HG02678 (cell line): Measurements from ENCODE around the gene ITGB8.

Source experiments
- ATAC-seq: cut with Tn5 transposase; IDR thresholded peaks from one replicate; pipeline ENCODE4 v1.9.1; 2021; ENCODE audit warnings: mild to moderate bottlenecking, moderate library complexity; ENCODE audit not compliant: unreplicated experiment

The ITGB8 gene

GRCh38 chr7:20364571-20365196, 34.0 kb downstream of the ITGB8 start:
- no peak for ATAC-seq

DNA sequence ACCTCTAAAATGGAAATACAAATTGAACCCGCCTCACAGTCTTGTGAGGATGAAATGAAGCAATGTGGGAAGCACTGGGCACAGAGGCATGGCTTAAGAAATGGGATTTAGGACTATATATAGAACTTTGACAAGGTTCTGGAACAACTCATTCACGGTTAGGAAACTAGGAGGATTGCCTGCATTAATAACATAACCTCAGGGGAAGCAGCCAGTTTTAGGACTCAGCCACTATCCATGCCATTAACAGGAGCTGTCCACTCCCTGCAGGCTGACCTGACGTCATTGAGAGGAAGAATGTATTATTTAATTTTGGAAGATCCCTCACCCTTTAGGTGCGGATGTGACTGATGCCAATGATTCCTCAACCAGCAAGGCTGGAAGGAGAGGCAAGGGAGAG, 34.8 kb downstream of the ITGB8 start:
- no peak for ATAC-seq

DNA sequence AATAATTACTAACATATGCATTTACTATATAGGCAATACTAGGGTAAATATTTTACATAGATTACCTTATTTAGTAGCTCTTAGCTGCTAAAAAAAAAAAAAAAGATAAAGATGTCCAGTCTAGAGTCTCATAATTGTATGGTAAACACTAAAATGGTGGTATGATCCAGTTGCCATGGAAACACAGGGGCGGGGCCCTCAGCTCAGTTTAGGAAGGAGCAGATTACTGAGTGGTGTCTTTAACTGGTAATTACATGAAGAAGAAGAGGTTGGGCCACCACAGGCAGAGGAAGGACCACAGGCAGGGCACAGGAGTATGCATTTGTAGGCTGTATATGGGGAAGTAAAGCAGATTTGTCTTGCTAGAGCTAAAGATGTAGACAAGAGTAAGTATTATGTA, 43.7 kb downstream of the ITGB8 start:
- ATAC-seq, result no peak

DNA sequence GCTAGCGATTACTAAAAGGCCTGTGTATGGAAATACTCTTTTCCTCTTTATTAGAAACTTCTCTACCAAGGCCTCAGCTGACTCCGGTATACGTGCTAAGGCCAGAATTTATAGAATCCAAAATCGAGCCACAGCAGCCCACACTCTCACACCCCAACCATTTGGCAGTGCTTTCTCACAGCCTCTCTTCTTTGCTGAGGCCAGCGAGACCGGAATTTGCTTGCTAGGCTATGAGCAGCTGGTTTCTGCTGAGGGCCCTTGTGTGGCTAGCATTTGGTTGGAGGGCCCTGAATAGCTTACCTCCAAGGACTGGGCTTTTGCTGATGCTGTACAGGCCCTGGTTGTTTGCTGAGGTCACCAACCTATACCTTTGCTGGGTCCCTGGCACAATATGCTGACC, 46.1 kb downstream of the ITGB8 start:
- no peak for ATAC-seq

DNA sequence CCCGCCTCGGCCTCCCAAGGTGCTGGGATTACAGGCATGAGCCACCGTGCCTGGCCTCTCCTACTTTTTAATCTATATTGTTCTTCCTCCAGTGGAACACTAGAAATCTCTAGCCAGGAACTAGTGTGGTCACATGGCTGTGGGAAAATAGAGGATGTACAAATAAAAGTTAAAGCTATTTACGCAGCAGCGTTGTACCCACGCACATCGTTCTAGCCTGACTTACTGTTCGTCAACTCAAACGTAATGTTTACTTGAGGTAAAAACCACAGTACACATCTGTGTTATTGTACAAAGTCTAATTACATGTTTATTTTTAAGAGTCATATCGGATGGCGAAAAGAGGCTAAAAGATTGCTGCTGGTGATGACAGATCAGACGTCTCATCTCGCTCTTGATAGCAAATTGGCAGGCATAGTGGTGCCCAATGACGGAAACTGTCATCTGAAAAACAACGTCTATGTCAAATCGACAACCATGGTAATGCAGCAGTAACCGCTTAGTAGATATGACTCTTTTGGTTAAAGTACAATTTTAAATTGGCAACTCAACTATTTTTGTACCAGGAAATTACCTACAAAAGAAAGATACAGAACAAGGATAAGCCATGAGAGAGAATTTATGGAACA, 50.8 kb downstream of the ITGB8 start:
- ATAC-seq, result no peak

DNA sequence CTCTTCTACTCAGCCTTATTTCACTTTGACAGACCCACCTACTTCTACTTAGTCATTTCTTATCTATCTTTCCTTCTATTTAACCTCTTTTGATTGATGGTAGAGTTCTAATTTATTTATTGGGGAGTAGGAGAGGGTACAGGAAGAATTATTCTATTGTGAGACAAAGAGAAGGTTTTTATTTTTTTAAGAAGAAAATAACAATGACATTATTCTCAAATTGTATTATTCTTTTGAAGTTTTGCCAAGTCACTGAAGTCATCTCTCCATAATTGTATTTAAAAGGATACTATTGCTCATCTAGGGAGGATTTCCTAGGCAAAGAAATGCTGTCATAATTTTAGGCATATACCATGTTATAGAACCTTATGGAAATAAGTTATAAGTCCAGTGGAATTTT, 52.7 kb downstream of the ITGB8 start:
- no peak for ATAC-seq

- ATAC-seq, result no peak
Observed at GRCh38 chr7:20385126-20385525, 54.4 kb downstream of the ITGB8 start.

- no peak for ATAC-seq
Observed at GRCh38 chr7:20388084-20388483, 57.4 kb downstream of the ITGB8 start.

DNA sequence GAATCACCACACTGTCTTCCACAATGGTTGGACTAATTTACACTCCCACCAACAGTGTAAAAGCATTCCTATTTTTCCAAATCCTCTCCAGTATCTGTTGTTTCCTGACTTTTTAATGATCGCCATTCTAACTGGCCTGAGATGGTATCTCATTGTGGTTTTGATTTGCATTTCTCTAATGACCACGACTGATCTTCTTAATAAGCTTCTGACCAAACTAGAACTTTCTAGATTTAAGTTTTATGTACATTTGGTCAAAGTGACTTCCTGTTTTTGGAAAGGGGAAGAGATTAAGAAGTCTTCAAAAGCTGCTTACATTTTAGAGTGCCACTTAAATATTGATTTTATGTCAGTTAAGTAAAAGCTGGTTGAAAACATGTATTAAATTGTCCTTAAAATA, 58.5 kb downstream of the ITGB8 start:
- peak; percentile 50 for ATAC-seq

GRCh38 chr7:20393021-20393610, 62.4 kb downstream of the ITGB8 start:
- ATAC-seq, result no peak

DNA sequence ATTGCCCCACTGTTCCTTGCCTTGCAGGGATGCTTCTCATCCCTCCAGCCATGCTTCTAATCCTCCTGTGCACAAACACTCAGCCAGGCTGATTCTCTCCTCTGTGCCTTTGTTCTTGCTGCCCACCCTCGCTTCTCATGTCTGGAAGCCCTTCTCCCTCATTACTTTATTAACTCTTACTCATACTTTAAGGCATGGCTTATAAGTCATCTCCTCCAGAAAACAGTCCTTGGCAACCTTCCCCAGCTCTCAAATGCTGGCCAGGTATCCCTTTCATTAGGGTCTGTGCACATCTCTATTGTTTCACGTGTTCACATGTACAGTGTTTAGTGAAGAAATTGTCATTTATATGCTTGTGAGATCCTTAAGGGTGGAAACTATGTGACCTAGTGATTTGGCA, 62.9 kb downstream of the ITGB8 start:
- no peak for ATAC-seq

DNA sequence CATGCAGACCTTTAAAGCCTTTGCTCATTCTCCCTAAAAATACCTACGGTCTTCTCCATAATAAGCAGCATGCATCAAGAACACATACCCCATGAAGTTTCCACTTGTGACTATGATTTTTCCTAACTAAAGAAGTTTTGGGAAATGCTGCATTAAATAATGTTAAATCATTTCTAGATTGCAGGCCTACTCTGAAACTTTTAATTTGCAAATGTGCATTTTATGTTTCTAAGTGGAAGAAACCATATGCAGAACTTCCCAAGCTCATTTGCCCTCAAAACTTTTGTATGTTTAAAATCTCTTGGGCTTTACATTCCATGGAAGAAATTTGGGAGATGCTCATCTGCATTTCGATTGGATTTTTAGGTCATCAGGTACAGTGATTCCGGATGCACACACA, 63.6 kb downstream of the ITGB8 start:
- no peak for ATAC-seq

DNA sequence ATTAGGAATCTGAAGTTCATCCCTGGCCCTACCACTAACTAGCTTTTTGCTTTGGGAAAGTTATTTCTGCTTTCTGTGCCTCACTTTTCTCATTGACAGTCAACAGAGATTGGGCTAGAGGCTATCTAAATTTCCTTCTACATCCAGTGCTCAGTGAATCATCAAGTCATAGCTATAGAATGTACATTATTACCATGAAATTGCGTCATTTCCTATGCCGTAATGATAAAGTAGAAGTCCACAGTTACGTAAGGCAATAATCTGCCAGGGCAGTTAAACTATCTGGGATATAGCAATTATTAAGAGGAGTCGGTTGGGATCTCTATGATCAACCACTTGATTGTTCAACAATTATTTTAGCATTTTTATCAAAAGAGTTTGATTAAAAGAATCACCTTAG, 64.4 kb downstream of the ITGB8 start:
- ATAC-seq, result no peak

- peak; percentile 91 for ATAC-seq
Observed at GRCh38 chr7:20395511-20395910, 64.8 kb downstream of the ITGB8 start.

GRCh38 chr7:20399521-20399920, 68.8 kb downstream of the ITGB8 start:
- ATAC-seq, result no peak

DNA sequence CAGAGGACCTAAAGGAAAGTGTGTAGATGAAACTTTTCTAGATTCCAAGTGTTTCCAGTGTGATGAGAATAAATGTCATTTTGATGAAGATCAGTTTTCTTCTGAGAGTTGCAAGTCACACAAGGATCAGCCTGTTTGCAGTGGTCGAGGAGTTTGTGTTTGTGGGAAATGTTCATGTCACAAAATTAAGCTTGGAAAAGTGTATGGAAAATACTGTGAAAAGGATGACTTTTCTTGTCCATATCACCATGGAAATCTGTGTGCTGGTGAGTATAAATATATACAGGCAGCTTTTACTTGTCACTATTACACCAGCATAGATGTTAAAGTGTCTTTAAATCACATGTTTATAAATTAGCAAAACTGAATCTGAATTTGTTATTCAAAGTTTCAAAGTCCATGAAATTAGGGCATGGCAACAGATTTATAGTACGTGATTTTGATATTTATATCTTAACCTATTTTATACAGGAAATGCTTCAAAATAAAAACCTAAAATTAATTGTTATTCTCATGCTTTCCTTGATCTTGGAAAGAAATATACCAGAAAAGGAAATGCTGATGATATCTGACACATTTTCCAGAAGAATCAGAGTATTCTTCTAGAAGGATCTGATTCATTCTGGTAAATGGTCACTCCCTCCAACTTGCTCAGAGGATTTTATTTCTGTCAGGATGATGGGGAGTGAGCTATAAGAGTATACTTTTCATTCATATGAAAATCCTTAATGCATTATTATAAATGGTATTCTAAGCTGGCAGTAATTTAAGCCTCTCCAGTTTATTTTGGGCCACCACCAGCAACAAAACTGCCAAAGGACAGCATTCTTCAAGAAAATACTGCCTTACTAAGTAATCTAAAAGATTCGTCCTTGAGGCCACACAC, 71.4 kb downstream of the ITGB8 start:
- ATAC-seq, result no peak

GRCh38 chr7:20402747-20403230, 72.1 kb downstream of the ITGB8 start:
- ATAC-seq, result no peak

DNA sequence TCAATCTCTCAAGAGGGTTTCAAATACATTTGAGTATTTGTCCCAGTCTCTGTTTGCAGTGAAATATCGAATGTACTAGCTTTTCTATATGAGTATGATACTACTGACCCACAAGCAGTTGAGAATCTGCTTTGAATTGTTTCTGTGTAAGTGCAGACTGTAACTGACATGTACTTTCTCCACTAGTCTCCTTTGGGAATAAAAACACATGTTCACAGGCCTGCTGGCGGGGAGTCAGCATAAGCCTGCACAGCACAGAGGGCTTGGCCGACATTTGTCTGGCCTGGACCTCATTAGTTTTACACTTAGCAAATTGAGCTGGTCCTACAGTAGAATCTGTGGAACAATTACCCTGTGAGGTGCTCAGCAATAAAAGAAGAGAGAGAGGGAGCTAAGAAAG, 72.6 kb downstream of the ITGB8 start:
- ATAC-seq, result no peak

- no peak for ATAC-seq
Observed at GRCh38 chr7:20404320-20404719, 73.6 kb downstream of the ITGB8 start.

- ATAC-seq, result no peak
Observed at GRCh38 chr7:20407585-20408466, 77.1 kb downstream of the ITGB8 start.

DNA sequence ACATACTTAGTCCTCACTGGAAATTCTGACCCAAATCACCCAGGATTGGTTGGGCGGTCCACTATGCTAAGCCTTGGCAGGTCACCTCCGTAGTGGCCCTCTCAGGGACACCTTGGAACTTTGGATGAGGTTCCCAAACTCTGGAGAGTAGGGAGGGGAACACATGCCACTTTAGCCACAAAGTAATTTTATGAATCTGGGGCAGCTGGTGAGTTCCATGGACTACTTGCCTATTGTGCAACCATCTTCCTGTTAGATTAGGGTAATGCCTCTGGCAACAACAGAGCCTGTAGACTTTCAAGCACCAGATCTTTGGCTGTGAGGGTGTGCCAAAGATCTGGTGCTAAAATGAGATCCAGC, 77.7 kb downstream of the ITGB8 start:
- no peak for ATAC-seq
